ENCODE results near the gene KIF5C. TPM values are rescaled to one million over a fixed set of nuclear protein-coding genes. Genes with fewer than 3 reads are reported as not detected.

KIF5C gene
- polyA plus RNA-seq, 1 experiment, result 0.17 TPM

DNA sequence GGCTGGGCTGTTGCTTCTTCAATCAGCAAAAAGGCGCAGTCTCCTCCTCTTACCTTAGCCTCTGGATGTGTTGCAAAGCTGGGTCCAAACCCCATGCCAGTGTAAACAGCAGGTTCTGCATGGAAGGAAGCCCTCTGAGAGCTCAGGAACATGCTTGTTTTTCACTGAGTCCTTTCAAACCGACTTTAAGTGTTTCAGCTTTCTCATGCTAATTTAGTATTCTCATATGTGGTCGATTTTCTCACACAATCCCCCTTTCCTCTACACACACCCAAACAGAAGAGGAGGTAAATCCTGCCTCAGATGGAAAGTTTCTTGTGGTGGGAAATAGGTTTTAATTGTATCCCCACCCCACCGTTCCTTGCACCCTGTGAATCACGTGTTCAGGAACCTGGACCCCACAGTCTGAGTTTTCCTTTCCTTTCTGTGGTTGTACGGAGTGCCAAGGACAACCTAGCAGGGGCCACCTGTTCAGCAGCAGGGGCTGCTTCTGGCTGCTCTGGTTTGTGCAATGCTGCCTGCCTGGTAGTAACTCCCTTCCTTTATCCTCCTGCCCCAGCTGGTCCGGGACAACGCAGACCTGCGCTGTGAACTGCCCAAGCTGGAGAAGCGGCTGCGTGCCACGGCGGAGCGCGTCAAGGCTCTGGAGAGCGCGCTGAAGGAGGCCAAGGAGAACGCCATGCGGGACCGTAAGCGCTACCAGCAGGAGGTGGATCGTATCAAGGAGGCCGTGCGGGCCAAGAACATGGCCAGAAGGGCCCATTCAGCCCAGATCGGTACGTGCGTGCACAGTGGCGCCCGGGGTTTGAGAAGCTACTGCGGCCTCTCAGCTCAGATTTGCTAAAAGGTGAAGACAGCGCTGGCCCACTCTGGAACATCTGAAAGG lies 134.8 kb downstream of the KIF5C start:
- CTCF ChIA-PET, result interaction anchor here (0.9 to 1.4 kb wide), 3 partner anchors 7 to 556 kb away, joined by 3 to 5 read pairs (median 3); no protein-coding TSS in a partner anchor
- TF ChIP-seq, protein P1, sequence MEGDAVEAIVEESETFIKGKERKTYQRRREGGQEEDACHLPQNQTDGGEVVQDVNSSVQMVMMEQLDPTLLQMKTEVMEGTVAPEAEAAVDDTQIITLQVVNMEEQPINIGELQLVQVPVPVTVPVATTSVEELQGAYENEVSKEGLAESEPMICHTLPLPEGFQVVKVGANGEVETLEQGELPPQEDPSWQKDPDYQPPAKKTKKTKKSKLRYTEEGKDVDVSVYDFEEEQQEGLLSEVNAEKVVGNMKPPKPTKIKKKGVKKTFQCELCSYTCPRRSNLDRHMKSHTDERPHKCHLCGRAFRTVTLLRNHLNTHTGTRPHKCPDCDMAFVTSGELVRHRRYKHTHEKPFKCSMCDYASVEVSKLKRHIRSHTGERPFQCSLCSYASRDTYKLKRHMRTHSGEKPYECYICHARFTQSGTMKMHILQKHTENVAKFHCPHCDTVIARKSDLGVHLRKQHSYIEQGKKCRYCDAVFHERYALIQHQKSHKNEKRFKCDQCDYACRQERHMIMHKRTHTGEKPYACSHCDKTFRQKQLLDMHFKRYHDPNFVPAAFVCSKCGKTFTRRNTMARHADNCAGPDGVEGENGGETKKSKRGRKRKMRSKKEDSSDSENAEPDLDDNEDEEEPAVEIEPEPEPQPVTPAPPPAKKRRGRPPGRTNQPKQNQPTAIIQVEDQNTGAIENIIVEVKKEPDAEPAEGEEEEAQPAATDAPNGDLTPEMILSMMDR (IDR thresholded peaks at IDR 0.05; ENCODE audit: insufficient read depth, low read depth, low read length), result no peak
- POLR2A ChIA-PET, result no interaction called here
- Histone ChIP-seq H3K36me3 (ENCODE audit: control insufficient read depth, insufficient read depth, low read length) (no peaks in the 10 kb centered on the region), H3K27me3 (ENCODE audit: control insufficient read depth, insufficient read depth, low read length) (peaks cover 7% of the 10 kb centered on the region; the same call in 1 of the 2 replicates), H3K4me3 (ENCODE audit: low read depth, low read length) (no peak overlapping the region)
- no peak for DNase-seq (ENCODE audit: low read depth)

GRCh38 chr2:149012545-149012944 lies 137.5 kb downstream of the KIF5C start:
- H3K36me3 ChIP-seq (ENCODE audit: control insufficient read depth, insufficient read depth, low read length), result no peaks in the 10 kb centered on the region
- ChIA-PET CTCF (interaction anchor here (1.1 to 8.3 kb wide), 2 partner anchors 22 to 550 kb away, joined by 3 to 65 read pairs; no protein-coding TSS in a partner anchor), POLR2A (interaction anchor here (0.7 kb wide), 1 partner anchor 1479 kb away, joined by 3 read pairs; no protein-coding TSS in a partner anchor)
- DNase-seq (ENCODE audit: low read depth), result no peak
- H3K27me3 ChIP-seq (ENCODE audit: control insufficient read depth, insufficient read depth, low read length), result peaks cover 6% of the 10 kb centered on the region; the same call in 1 of the 2 replicates
- no peak overlapping the region for H3K4me3 ChIP-seq (ENCODE audit: low read depth, low read length)
- TF ChIP-seq, protein P1 (IDR thresholded peaks at IDR 0.05; ENCODE audit: insufficient read depth, low read depth, low read length), result no peak

- H3K4me3 ChIP-seq (ENCODE audit: low read depth, low read length), result no peak overlapping the region
- TF ChIP-seq, protein P1 (IDR thresholded peaks at IDR 0.05; ENCODE audit: insufficient read depth, low read depth, low read length), result no peak
- CTCF ChIA-PET, result interaction anchor here (0.6 to 8.3 kb wide), 4 partner anchors 10 to 547 kb away, joined by 3 to 65 read pairs (median 10); no protein-coding TSS in a partner anchor
These were observed 140.5 kb downstream of the KIF5C start for GRCh38 chr2:149015501-149015900.

DNA sequence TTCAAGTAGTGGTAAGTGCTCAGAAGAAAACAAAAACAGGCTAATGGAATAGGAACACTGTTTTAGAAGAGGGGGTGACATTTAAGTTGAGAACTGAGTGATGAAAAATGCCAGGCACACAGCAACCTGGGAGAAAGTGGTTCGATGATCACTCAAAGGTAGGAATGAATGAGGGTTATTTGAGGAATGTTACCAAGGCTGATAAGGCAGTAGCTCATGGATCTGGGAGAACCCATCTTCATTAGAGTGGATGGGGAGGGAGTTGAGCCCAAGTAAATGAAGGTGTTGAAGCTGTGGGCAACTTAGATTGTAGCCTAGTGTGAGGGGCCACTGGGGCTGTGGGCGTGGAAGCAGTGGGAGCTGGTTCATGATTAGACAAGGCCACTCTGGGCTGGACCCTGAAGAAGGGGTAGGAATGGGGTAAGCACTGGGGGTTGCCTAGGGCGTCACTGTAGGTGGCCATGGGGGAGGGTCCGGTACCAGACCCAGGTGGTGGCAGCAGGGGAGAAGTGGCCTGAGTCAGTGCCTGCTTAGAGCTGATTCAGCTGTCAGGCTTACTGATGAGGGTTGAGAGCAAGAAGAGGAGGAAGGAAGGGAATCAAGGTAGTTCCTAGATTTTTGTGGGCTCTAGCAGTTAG lies 141.0 kb downstream of the KIF5C start:
- Histone ChIP-seq H3K27me3 (ENCODE audit: control insufficient read depth, insufficient read depth, low read length) (peaks cover 2% of the 10 kb centered on the region; the same call in 1 of the 2 replicates), H3K4me3 (ENCODE audit: low read depth, low read length) (no peak overlapping the region), H3K36me3 (ENCODE audit: control insufficient read depth, insufficient read depth, low read length) (no peaks in the 10 kb centered on the region)
- ChIA-PET POLR2A (no interaction called here), CTCF (interaction anchor here (0.6 to 8.3 kb wide), 16 partner anchors 7 to 551 kb away, joined by 3 to 65 read pairs (median 4); partner anchors contain the start of gene LYPD6)
- DNase-seq (ENCODE audit: low read depth), result no peak
- TF ChIP-seq, protein P1 (IDR thresholded peaks at IDR 0.05; ENCODE audit: insufficient read depth, low read depth, low read length), result no peak

More at GRCh38 chr2:149015501-149015900, 140.5 kb downstream of the KIF5C start:
- DNase-seq (ENCODE audit: low read depth), result no peak
- Histone ChIP-seq H3K27me3 (ENCODE audit: control insufficient read depth, insufficient read depth, low read length) (peaks cover 2% of the 10 kb centered on the region; the same call in 1 of the 2 replicates), H3K36me3 (ENCODE audit: control insufficient read depth, insufficient read depth, low read length) (no peaks in the 10 kb centered on the region)
- POLR2A ChIA-PET, result no interaction called here
